ENCODE results near the gene SLC6A17. TPM values are rescaled to one million over a fixed set of nuclear protein-coding genes. Genes with fewer than 3 reads are reported as not detected.

Gene SLC6A17
- polyA plus RNA-seq, 3 donors, result not detected

DNA sequence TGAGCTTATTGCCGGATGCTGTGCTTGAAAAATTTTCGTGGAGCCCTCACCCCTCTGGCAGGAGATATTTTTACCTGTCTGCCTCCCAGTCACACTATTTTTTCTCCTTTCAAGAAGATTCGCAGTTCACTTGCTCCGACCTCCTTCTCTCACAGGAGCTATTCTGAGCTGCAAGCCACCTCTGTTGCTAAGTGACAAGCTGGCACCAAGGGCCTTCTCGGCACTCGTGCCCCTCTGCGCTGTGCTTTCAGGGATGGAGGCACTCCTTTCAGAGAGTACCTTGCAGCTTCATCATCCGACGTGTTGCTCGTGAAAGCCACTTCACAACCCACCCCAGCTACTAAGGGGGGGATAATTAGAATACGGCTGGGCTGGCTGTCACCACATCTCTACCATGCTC is 11.6 kb downstream of the SLC6A17 start:
- no peak overlapping the region for H3K27ac ChIP-seq (ENCODE audit: low read depth in 1 of 2, low read length in 2 of 2)
- no peak overlapping the region for H3K4me3 Mint-ChIP-seq
- no peak for DNase-seq
- no peaks in the 10 kb centered on the region for H3K79me2 ChIP-seq (ENCODE audit: insufficient read depth, low read length)
- no peaks in the 10 kb centered on the region for H4K20me1 ChIP-seq (ENCODE audit: insufficient read depth, low read length)
- no peaks in the 10 kb centered on the region for H3K27me3 ChIP-seq (ENCODE audit: control insufficient read depth in 2 of 2, insufficient read depth in 2 of 2, low read length in 2 of 2)
- H3K27me3 Mint-ChIP-seq (ENCODE audit: low read depth in 3 of 3), result peaks cover 2 to 16% (median 10%) of the 10 kb centered on the region in 3 donors
- H3K4me1 Mint-ChIP-seq, result no peaks in the 10 kb centered on the region
- H3K4me3 ChIP-seq (replicated peaks in 1 of 3; ENCODE audit: low read depth in 2 of 3, low read length in 3 of 3), result no peak overlapping the region
- H2AFZ ChIP-seq (ENCODE audit: insufficient read depth, low read depth, low read length, poor library complexity, severe bottlenecking), result no peak overlapping the region
- no peaks in the 10 kb centered on the region for H3K36me3 Mint-ChIP-seq
- peaks cover 0 to 2% (median 0%) of the 10 kb centered on the region in 7 donors for H3K9me3 Mint-ChIP-seq
- no peaks in the 10 kb centered on the region for H3K9me3 ChIP-seq (replicated peaks in 1 of 2; ENCODE audit: control insufficient read depth in 1 of 2, insufficient read depth in 1 of 2, low read length in 2 of 2)
- H3K4me2 ChIP-seq (replicated peaks; ENCODE audit: extremely low read depth, low read length, poor library complexity, severe bottlenecking), result no peak overlapping the region
- H3K9ac ChIP-seq (ENCODE audit: insufficient read depth, low read length, poor library complexity, severe bottlenecking), result no peak overlapping the region
- peak overlapping the region in 1 of 7 donors; percentile 13 for H3K27ac Mint-ChIP-seq
- H3K36me3 ChIP-seq (replicated peaks in 1 of 2; ENCODE audit: control insufficient read depth in 1 of 2, insufficient read depth in 2 of 2, low read length in 2 of 2), result no peaks in the 10 kb centered on the region
- intact Hi-C loops (cut with micrococcal nuclease), result no loop called here
- 98% methylated on average over 6 of the region's 11 CpGs for WGBS (ENCODE audit: insufficient coverage)
- H3K4me1 ChIP-seq (ENCODE audit: control insufficient read depth in 1 of 2, insufficient read depth in 2 of 2, low read length in 2 of 2), result no peaks in the 10 kb centered on the region
- TF ChIP-seq, protein P1, sequence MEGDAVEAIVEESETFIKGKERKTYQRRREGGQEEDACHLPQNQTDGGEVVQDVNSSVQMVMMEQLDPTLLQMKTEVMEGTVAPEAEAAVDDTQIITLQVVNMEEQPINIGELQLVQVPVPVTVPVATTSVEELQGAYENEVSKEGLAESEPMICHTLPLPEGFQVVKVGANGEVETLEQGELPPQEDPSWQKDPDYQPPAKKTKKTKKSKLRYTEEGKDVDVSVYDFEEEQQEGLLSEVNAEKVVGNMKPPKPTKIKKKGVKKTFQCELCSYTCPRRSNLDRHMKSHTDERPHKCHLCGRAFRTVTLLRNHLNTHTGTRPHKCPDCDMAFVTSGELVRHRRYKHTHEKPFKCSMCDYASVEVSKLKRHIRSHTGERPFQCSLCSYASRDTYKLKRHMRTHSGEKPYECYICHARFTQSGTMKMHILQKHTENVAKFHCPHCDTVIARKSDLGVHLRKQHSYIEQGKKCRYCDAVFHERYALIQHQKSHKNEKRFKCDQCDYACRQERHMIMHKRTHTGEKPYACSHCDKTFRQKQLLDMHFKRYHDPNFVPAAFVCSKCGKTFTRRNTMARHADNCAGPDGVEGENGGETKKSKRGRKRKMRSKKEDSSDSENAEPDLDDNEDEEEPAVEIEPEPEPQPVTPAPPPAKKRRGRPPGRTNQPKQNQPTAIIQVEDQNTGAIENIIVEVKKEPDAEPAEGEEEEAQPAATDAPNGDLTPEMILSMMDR (IDR thresholded peaks at IDR 0.05), result no peak

DNA sequence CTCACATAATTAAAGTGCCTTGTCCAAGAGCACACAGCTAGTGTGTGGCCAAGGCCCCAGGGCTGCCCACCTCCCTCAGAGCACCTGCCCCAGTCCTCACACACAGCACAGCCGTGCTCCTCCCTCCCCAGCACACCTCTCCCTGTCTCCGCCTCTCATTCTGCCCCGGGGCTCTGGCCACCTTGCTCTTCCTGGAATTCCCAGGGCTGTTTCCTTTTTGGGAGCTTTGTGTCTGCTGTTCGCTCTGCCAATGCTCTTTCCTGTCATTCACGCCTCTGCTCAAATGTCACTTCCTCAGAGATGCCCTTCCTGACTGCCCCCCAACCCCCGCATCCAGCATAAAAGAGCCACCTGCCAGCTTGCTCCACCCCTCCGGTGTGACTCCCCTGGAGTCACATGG is 13.3 kb downstream of the SLC6A17 start:
- WGBS (ENCODE audit: insufficient coverage), result 47% methylated on average over 7 of the region's 7 CpGs
- H3K36me3 ChIP-seq (replicated peaks in 1 of 2; ENCODE audit: control insufficient read depth in 1 of 2, insufficient read depth in 2 of 2, low read length in 2 of 2), result no peaks in the 10 kb centered on the region
- no peaks in the 10 kb centered on the region for H3K79me2 ChIP-seq (ENCODE audit: insufficient read depth, low read length)
- H3K4me3 Mint-ChIP-seq, result no peak overlapping the region
- peaks cover 0 to 2% (median 0%) of the 10 kb centered on the region in 7 donors for H3K9me3 Mint-ChIP-seq
- H3K27me3 ChIP-seq (ENCODE audit: control insufficient read depth in 2 of 2, insufficient read depth in 2 of 2, low read length in 2 of 2), result no peaks in the 10 kb centered on the region
- no peak overlapping the region for H3K4me3 ChIP-seq (replicated peaks in 1 of 3; ENCODE audit: low read depth in 2 of 3, low read length in 3 of 3)
- DNase-seq, result no peak
- H3K27ac ChIP-seq (ENCODE audit: low read depth in 1 of 2, low read length in 2 of 2), result no peak overlapping the region
- no peak overlapping the region for H2AFZ ChIP-seq (ENCODE audit: insufficient read depth, low read depth, low read length, poor library complexity, severe bottlenecking)
- no peaks in the 10 kb centered on the region for H4K20me1 ChIP-seq (ENCODE audit: insufficient read depth, low read length)
- TF ChIP-seq, protein P1 (IDR thresholded peaks at IDR 0.05), result no peak
- no peaks in the 10 kb centered on the region for H3K36me3 Mint-ChIP-seq
- no peaks in the 10 kb centered on the region for H3K4me1 Mint-ChIP-seq
- no peaks in the 10 kb centered on the region for H3K4me1 ChIP-seq (ENCODE audit: control insufficient read depth in 1 of 2, insufficient read depth in 2 of 2, low read length in 2 of 2)
- no peaks in the 10 kb centered on the region for H3K9me3 ChIP-seq (replicated peaks in 1 of 2; ENCODE audit: control insufficient read depth in 1 of 2, insufficient read depth in 1 of 2, low read length in 2 of 2)
- H3K27me3 Mint-ChIP-seq (ENCODE audit: low read depth in 3 of 3), result peaks cover 3 to 13% (median 10%) of the 10 kb centered on the region in 3 donors
- intact Hi-C loops (cut with micrococcal nuclease), result no loop called here
- no peak overlapping the region for H3K4me2 ChIP-seq (replicated peaks; ENCODE audit: extremely low read depth, low read length, poor library complexity, severe bottlenecking)
- no peak overlapping the region for H3K27ac Mint-ChIP-seq
- H3K9ac ChIP-seq (ENCODE audit: insufficient read depth, low read length, poor library complexity, severe bottlenecking), result no peak overlapping the region
